Tibial artery (tissue), 4 donors: ENCODE results near the gene SMIM20.

ENCODE experiments used
- DNase-seq, 2 donors: peaks; one replicate each; pipeline ENCODE4 v3.0.0-alpha.2; 2019
- H3K27ac ChIP-seq, 2 donors: fragments of 200-600 bp; sonication (generic) in 1 of 2; 1 replicate in 1 of 2; 2 replicates in 1 of 2; pipeline ENCODE4 v1.5.1; 2018 to 2019; ENCODE audit warnings: mild to moderate bottlenecking in 1 of 2
- H3K27me3 ChIP-seq, 2 donors: fragments of 200-600 bp; sonication (generic) in 1 of 2; one replicate each; pipeline versions ENCODE4 v1.5.1 to v1.6.0; 2016 to 2019
- H3K36me3 ChIP-seq, 3 donors: fragments of 200-600 bp; sonication (generic) in 2 of 3; one replicate each; pipeline ENCODE4 v1.5.1; 2016 to 2019; ENCODE audit warnings: mild to moderate bottlenecking in 2 of 3
- H3K4me1 ChIP-seq, 4 donors: fragments of 200-600 bp; sonication (generic) in 2 of 4; 1 replicate in 3 of 4; 2 replicates in 1 of 4; pipeline ENCODE4 v1.5.1; 2016 to 2019
- H3K4me3 ChIP-seq, 2 donors: fragments of 200-600 bp; sonication (generic) in 1 of 2; 1 replicate in 1 of 2; 2 replicates in 1 of 2; pipeline ENCODE4 v1.5.1; 2018 to 2019; ENCODE audit warnings: mild to moderate bottlenecking in 2 of 2
- H3K9me3 ChIP-seq, 3 donors: fragments of 200-600 bp; sonication (generic) in 1 of 3; one replicate each; pipeline ENCODE4 v1.5.1; 2016 to 2019
- CTCF ChIP-seq, 2 experiments: fragments of 200-600 bp in 1 of 2; fragments of 450-650 bp in 1 of 2; IDR thresholded peaks; one replicate each; pipeline ENCODE4 v1.5.1; 2017 to 2019; ENCODE audit warnings: antibody characterized with exemption in 2 of 2, mild to moderate bottlenecking in 1 of 2, moderate library complexity in 1 of 2
- intact Hi-C: fragments of 100-400 bp; cut with DNase I; formaldehyde crosslinking; loops from one replicate; pipeline ENCODE4 v1.15.0; 2023; ENCODE audit warnings: low total_unique reads

Gene SMIM20

GRCh38 chr4:25943805-25944204 lies 29.8 kb downstream of the SMIM20 start:
- no peak for DNase-seq
- no peak overlapping the region for H3K27ac ChIP-seq

GRCh38 chr4:25948051-25948450 lies 34.0 kb downstream of the SMIM20 start:
- H3K4me1 ChIP-seq = no peaks in the 10 kb centered on the region
- TF ChIP-seq CTCF (IDR thresholded peaks at IDR 0.05) = no peak
- intact Hi-C loops = no loop called here

More at GRCh38 chr4:25943805-25944204, 29.8 kb downstream of the SMIM20 start:
- H3K4me3 ChIP-seq = no peak overlapping the region
- intact Hi-C loops = no loop called here
- no peaks in the 10 kb centered on the region for H3K36me3 ChIP-seq
- no peaks in the 10 kb centered on the region for H3K27me3 ChIP-seq
- no peaks in the 10 kb centered on the region for H3K9me3 ChIP-seq
- no peak for TF ChIP-seq CTCF (IDR thresholded peaks at IDR 0.05)
- no peaks in the 10 kb centered on the region for H3K4me1 ChIP-seq

GRCh38 chr4:25949173-25949748 lies 35.2 kb downstream of the SMIM20 start:
- intact Hi-C loops = no loop called here
- no peak for DNase-seq
- no peaks in the 10 kb centered on the region for H3K36me3 ChIP-seq
- no peaks in the 10 kb centered on the region for H3K4me1 ChIP-seq
- no peak overlapping the region for H3K4me3 ChIP-seq
- peaks cover 0 to 10% of the 10 kb centered on the region in 2 donors for H3K27me3 ChIP-seq
- H3K27ac ChIP-seq = no peak overlapping the region
- TF ChIP-seq CTCF (IDR thresholded peaks at IDR 0.05) = no peak
- H3K9me3 ChIP-seq = no peaks in the 10 kb centered on the region

More at GRCh38 chr4:25948051-25948450, 34.0 kb downstream of the SMIM20 start:
- Histone ChIP-seq H3K27ac (no peak overlapping the region), H3K27me3 (peaks cover 0 to 10% of the 10 kb centered on the region in 2 donors), H3K36me3 (no peaks in the 10 kb centered on the region), H3K4me3 (no peak overlapping the region), H3K9me3 (no peaks in the 10 kb centered on the region)
- DNase-seq = no peak

- H3K9me3 ChIP-seq = no peaks in the 10 kb centered on the region
- intact Hi-C loops = no loop called here
- no peak overlapping the region for H3K27ac ChIP-seq
- H3K4me1 ChIP-seq = no peaks in the 10 kb centered on the region
- no peak for TF ChIP-seq CTCF (IDR thresholded peaks at IDR 0.05)
- peaks cover 0 to 10% of the 10 kb centered on the region in 2 donors for H3K27me3 ChIP-seq
- no peak overlapping the region for H3K4me3 ChIP-seq
- no peaks in the 10 kb centered on the region for H3K36me3 ChIP-seq
- no peak for DNase-seq
Observed at GRCh38 chr4:25949994-25950393, 36.0 kb downstream of the SMIM20 start.

GRCh38 chr4:25950461-25951389 lies 36.7 kb downstream of the SMIM20 start:
- Histone ChIP-seq H3K27ac (no peak overlapping the region), H3K4me3 (no peak overlapping the region), H3K36me3 (no peaks in the 10 kb centered on the region), H3K4me1 (no peaks in the 10 kb centered on the region), H3K27me3 (peaks cover 0 to 10% of the 10 kb centered on the region in 2 donors), H3K9me3 (no peaks in the 10 kb centered on the region)
- DNase-seq = no peak
- intact Hi-C loops = no loop called here
- no peak for TF ChIP-seq CTCF (IDR thresholded peaks at IDR 0.05)
